HL-60 (cell line): ENCODE results near the gene SNX8.

ENCODE experiments used
- DNase-seq, 2 experiments: peaks; one replicate each; pipeline ENCODE4 v3.0.0-alpha.2; 2010 to 2020; ENCODE audit warnings: low read depth in 1 of 2, low spot score in 1 of 2
- H3K27ac ChIP-seq: fragments of 250-450 bp; sonication (Bioruptor Pico); replicated peaks from 2 replicates; pipeline ENCODE4 v1.5.1; 2020; ENCODE audit warnings: mild to moderate bottlenecking, moderate library complexity
- H3K27me3 ChIP-seq: fragments of 250-450 bp; sonication (Bioruptor Pico); 2 replicates; pipeline ENCODE4 v1.5.1; 2021; ENCODE audit warnings: mild to moderate bottlenecking, moderate library complexity; ENCODE audit not compliant: insufficient read depth, poor library complexity, severe bottlenecking
- H3K4me3 ChIP-seq: replicated peaks from 2 replicates; pipeline ENCODE4 v1.5.1; 2011; ENCODE audit warnings: mild to moderate bottlenecking, control low read depth, low read length; ENCODE audit not compliant: insufficient read depth
- GABPA ChIP-seq: IDR thresholded peaks from 2 replicates; pipeline ENCODE4 v1.6.1; 2012; ENCODE audit warnings: low read depth
- POLR2AphosphoS5 ChIP-seq: IDR thresholded peaks from 2 replicates; pipeline ENCODE4 v1.6.1; 2012; ENCODE audit warnings: low read depth
- REST ChIP-seq: IDR thresholded peaks from 2 replicates; pipeline ENCODE4 v1.6.1; 2012; ENCODE audit warnings: low read depth; ENCODE audit not compliant: insufficient replicate concordance
- SPI1 ChIP-seq: IDR thresholded peaks from 2 replicates; pipeline ENCODE4 v1.6.1; 2012; ENCODE audit warnings: low read depth, mild to moderate bottlenecking, borderline replicate concordance
- TF ChIP-seq, protein P1 (sequence below): IDR thresholded peaks from one replicate; pipeline ENCODE4 v1.5.1; 2011; ENCODE audit warnings: low read length, control low read depth, inconsistent platforms; ENCODE audit not compliant: insufficient read depth

Gene SNX8

GRCh38 chr7:2272031-2272430, 42.2 kb downstream of the SNX8 start:
- H3K27ac ChIP-seq, result no peak overlapping the region
- TF ChIP-seq REST (no peak), SPI1 (no peak), GABPA (no peak), POLR2AphosphoS5 (no peak)
- TF ChIP-seq, protein P1, sequence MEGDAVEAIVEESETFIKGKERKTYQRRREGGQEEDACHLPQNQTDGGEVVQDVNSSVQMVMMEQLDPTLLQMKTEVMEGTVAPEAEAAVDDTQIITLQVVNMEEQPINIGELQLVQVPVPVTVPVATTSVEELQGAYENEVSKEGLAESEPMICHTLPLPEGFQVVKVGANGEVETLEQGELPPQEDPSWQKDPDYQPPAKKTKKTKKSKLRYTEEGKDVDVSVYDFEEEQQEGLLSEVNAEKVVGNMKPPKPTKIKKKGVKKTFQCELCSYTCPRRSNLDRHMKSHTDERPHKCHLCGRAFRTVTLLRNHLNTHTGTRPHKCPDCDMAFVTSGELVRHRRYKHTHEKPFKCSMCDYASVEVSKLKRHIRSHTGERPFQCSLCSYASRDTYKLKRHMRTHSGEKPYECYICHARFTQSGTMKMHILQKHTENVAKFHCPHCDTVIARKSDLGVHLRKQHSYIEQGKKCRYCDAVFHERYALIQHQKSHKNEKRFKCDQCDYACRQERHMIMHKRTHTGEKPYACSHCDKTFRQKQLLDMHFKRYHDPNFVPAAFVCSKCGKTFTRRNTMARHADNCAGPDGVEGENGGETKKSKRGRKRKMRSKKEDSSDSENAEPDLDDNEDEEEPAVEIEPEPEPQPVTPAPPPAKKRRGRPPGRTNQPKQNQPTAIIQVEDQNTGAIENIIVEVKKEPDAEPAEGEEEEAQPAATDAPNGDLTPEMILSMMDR, result no peak
- no peak for DNase-seq
- H3K27me3 ChIP-seq, result no peaks in the 10 kb centered on the region
- H3K4me3 ChIP-seq, result no peak overlapping the region

GRCh38 chr7:2271273-2272026, 42.8 kb downstream of the SNX8 start:
- H3K4me3 ChIP-seq, result no peak overlapping the region
- TF ChIP-seq SPI1 (no peak), POLR2AphosphoS5 (no peak), GABPA (no peak), REST (no peak)
- TF ChIP-seq, protein P1, result no peak
- DNase-seq, result no peak
- H3K27ac ChIP-seq, result no peak overlapping the region
- H3K27me3 ChIP-seq, result no peaks in the 10 kb centered on the region

- no peak overlapping the region for H3K27ac ChIP-seq
- DNase-seq, result no peak
- H3K4me3 ChIP-seq, result no peak overlapping the region
- no peaks in the 10 kb centered on the region for H3K27me3 ChIP-seq
- TF ChIP-seq POLR2AphosphoS5 (no peak), SPI1 (no peak), GABPA (no peak), REST (no peak)
- TF ChIP-seq, protein P1, result no peak
Observed at GRCh38 chr7:2270495-2270894, 43.7 kb downstream of the SNX8 start.
